ENCODE measurements around the gene PRR14.

The PRR14 gene

GRCh38 chr16:30606004-30606403 is 44.8 kb upstream of the PRR14 start:
- no peak for TF ChIP-seq CTCF (IDR thresholded peaks at IDR 0.05; ENCODE audit: low read depth, low read length, missing control alignments)
- H3K4me3 ChIP-seq (ENCODE audit: low read depth, low read length) = no peak overlapping the region
- DNase-seq (ENCODE audit: low read depth) = no peak
- in situ Hi-C loops (cut with HindIII; ENCODE audit: low sequenced_read_pairs) = no loop called here

DNA sequence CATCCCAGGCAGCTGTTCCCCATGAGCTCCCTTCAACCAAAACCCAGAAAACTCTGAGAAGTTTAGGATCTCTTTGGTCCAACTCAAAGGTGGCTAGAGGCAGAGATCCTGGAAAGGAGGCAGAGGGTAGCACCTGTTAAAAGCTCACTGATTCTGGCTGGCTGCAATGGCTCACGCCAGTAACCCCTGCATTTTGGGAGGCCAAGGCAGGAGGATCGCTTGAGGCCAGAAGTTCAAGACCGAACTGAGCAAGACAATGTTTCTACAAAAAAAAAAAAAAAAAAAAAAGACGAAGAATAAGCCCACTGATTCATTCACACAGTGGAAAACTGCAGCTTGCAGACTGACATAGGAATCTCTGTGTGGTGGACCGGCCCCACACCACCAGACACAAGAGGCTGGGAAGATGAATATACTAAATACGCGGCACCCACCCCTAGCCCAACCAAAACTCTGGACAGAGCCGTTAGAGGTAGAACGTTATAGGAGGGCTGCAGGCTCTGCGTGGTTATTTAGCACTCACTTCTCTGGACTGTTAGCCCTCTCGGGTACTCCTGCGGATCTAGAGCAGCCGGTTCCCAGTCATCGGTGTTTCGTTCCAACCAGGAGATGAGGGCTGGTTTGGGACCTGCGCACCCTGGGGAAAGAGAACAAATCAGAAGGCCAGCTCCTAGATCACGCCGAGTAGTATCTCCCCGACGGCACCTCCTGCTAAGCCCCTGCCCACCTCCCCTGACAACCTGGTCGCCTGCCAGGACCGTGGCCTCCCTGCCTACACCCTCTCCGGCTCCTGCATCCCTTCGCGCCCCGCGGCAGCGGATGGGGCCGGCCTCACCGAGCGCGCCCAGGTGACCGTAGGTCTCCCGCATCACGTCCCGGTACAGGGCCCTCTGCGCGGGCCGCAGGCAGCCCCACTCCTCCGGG is 41.5 kb upstream of the PRR14 start:
- in situ Hi-C loops (cut with HindIII; ENCODE audit: low sequenced_read_pairs) = no loop called here
- DNase-seq (ENCODE audit: low read depth) = no peak

GRCh38 chr16:30609926-30610839 is 40.6 kb upstream of the PRR14 start, which contains the start of gene ZNF689:
ZNF689 (minus strand) TSS chr16:30610389; CDS start chr16:30610041, 348 bp downstream.
- in situ Hi-C loops (cut with HindIII; ENCODE audit: low sequenced_read_pairs) = no loop called here
- no peak for TF ChIP-seq CTCF (IDR thresholded peaks at IDR 0.05; ENCODE audit: low read depth, low read length, missing control alignments)
- peak; percentile 97 for DNase-seq (ENCODE audit: low read depth)
- H3K4me3 ChIP-seq (ENCODE audit: low read depth, low read length) = peak within 1 kb of the TSS; percentile 66

More for the DNA sequence above, 41.5 kb upstream of the PRR14 start:
- peak overlapping the region; percentile 66 for H3K4me3 ChIP-seq (ENCODE audit: low read depth, low read length)
- no peak for TF ChIP-seq CTCF (IDR thresholded peaks at IDR 0.05; ENCODE audit: low read depth, low read length, missing control alignments)

- no peak for DNase-seq (ENCODE audit: low read depth)
- peak; percentile 45 for TF ChIP-seq CTCF (IDR thresholded peaks at IDR 0.05; ENCODE audit: low read depth, low read length, missing control alignments)
- no peak overlapping the region for H3K4me3 ChIP-seq (ENCODE audit: low read depth, low read length)
- in situ Hi-C loops (cut with HindIII; ENCODE audit: low sequenced_read_pairs) = no loop called here
These were observed 35.2 kb upstream of the PRR14 start for GRCh38 chr16:30615358-30616091.

- no peak overlapping the region for H3K4me3 ChIP-seq (ENCODE audit: low read depth, low read length)
- in situ Hi-C loops (cut with HindIII; ENCODE audit: low sequenced_read_pairs) = no loop called here
- DNase-seq (ENCODE audit: low read depth) = no peak
- no peak for TF ChIP-seq CTCF (IDR thresholded peaks at IDR 0.05; ENCODE audit: low read depth, low read length, missing control alignments)
These were observed 31.6 kb upstream of the PRR14 start for GRCh38 chr16:30619202-30619601.

DNA sequence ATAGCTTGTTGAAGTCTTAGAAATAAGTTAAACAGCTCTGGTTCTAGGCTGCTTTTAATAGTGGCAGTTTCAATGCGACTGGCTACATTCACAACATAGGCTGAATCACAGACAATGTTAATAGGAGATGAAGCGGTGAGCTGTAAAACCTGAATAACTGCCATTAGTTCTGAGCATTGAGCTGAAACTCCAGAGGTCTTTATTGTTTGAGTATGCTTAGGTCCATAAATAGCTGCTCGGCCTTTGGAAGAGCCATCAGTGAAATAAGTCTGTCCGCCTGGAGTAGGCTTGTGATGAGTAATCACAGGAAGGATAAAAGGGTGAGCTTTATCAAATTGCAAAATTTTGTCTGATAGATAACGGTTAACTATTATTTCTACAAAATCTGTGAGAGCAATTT is 31.1 kb upstream of the PRR14 start:
- in situ Hi-C loops (cut with HindIII; ENCODE audit: low sequenced_read_pairs) = no loop called here
- no peak for TF ChIP-seq CTCF (IDR thresholded peaks at IDR 0.05; ENCODE audit: low read depth, low read length, missing control alignments)
- H3K4me3 ChIP-seq (ENCODE audit: low read depth, low read length) = no peak overlapping the region
- no peak for DNase-seq (ENCODE audit: low read depth)
